Left forelimb (tissue), 1 donor: ENCODE results near the gene ACHE.

Experiments used
- DNase-seq: peaks from one replicate; pipeline ENCODE4 v3.0.0-alpha.2; 2018; ENCODE audit warnings: low spot score

Gene ACHE

GRCh38 chr7:100884736-100885439 lies 10.8 kb downstream of the ACHE start:
- no peak for DNase-seq

DNA sequence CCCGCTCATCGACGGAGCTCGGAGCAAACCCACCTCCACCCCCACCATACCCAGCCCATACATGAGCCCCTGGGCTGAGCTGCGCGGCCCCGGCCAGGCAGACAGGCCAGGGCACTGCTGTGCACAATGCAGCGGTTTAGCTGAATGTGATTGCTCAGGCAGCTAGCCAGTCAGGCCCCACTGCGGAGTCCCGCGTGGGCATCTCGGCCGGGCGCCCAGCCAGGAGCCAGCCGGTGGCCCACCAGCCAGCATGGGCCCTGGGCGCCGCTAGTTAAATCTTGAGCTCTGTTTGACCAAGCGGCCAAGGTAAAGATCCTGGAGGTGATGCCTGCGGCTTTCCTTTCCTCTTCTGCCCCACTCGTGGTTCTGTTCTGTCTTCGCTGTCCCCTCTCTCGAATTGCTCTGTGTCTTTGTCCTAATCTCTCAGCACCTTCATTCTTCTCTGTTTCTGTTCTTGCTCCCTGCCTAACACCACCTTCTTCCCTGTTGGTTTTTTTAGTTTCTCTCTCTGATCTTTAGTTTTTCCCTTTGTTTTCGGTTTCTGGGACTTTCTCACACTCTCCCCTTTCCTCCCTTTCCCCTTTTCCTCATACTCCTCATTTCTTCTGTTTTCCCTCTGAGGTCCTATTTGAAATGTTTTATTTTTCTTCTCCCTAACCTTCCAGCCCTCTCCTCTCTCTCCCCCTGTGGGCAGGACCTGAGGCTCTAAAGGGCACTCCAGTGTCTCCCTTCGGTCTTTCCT lies 12.7 kb downstream of the ACHE start:
- DNase-seq: peak; percentile 51

GRCh38 chr7:100882201-100882600 lies 13.5 kb downstream of the ACHE start:
- DNase-seq: peak; percentile 45

DNA sequence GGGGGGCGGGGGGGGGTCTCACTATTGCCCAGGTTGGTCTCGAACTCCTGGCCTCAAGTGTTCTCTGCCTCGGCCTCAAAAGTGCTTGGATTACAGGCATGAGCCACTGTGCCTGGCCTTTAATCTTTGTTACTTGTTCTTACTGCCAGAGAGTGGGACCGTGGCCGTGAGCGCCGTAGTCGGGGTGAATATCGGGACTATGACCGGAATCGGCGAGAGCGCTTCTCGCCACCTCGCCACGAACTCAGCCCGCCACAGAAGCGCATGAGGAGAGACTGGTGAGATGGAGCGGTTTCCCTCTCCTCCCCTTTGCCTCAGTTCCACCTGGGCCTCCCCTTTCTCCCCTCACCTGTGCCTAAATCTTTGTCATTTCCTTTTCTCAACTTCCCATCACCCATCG lies 14.6 kb downstream of the ACHE start:
- DNase-seq: peak; percentile 54

- no peak for DNase-seq
Measured at GRCh38 chr7:100880645-100881044, 15.0 kb downstream of the ACHE start.

GRCh38 chr7:100879685-100880261 lies 15.9 kb downstream of the ACHE start:
- peak; percentile 44 for DNase-seq

GRCh38 chr7:100878685-100879084 lies 17.0 kb downstream of the ACHE start:
- no peak for DNase-seq

DNA sequence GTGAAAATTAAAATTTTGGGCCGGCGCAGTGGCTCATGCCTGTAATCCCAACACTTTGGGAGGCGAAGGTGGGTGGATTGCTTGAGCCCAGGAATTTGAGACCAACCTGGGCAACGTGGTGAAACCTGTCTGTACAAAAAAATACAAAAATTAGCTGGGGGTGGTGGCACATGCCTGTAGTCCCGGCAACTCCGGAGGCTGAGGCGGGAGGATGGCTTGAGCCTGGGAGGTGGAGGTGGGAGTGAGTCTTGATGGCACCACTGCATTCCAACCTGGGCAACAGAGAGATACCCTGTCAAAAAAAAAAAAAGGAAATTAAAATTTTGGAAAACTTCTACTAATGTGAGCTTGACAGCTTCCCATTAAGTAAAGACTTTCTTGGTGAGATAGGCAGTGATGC lies 17.7 kb downstream of the ACHE start:
- DNase-seq: no peak

- no peak for DNase-seq
Measured at GRCh38 chr7:100875356-100875751, 20.3 kb downstream of the ACHE start.

- DNase-seq: peak; percentile 98
Measured at GRCh38 chr7:100874577-100875355, 20.9 kb downstream of the ACHE start, which contains the start of gene SRRT. Gene SRRT (plus strand): TSS chr7:100875103. CDS start chr7:100875591, 488 bp downstream.

GRCh38 chr7:100874300-100874576 lies 21.4 kb downstream of the ACHE start:
- no peak for DNase-seq

- DNase-seq: no peak
Measured at GRCh38 chr7:100873599-100874299, 21.9 kb downstream of the ACHE start.

- no peak for DNase-seq
Measured at GRCh38 chr7:100867776-100868485, 27.8 kb downstream of the ACHE start.

DNA sequence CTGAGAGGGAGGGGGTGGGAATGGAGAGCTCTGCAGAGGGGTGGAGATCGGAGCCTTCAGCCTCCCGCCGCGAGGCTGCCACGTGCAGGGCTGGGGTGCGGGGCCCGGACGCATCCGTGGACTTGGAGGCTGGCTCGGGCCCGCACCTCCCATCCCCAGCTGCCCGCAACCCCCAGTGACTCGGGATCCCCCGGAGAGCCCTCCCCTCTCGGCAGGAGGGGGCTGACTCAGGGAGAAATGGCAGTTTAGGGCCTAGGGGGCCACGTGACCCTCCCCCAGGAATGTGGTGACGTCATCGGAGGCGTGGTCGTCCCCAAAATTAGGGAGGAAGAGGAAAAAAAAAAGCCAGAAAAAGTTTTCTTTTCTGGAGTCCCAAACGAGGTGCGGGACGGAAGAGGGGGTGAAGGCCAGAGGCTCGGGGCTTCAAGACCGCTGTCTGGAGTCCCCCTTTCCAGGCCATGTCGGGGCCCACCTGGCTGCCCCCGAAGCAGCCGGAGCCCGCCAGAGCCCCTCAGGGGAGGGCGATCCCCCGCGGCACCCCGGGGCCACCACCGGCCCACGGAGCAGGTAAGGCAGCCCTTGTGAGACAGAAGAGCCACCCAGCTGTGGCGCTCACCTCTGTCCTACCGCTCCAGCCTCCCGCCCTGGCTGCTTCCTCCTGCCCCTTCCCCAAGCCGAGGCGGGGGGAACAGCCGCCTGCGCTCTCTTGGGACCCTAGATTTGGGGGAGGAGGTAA lies 28.5 kb downstream of the ACHE start, which contains the start of gene TRIP6:
Gene TRIP6 (plus strand): TSS at position 348 of the 736 bp plus-strand sequence. CDS start 111 bp downstream, at position 459.
- DNase-seq: peak; percentile 94

DNA sequence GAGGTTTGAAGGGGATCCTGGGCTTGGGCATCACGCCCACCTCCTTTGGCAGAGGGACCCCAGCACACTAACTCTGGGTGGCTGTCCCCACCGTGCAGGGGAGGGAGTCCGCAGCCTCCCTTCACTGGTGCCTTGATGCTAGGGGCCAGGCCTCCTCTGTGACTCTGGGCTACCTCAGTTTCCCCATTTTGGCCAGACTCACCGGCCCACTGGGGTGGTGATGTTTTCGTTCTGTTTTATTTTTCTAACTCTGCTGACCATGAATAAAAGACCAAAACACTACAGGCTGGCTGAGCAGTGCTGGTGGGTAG lies 29.0 kb downstream of the ACHE start:
- DNase-seq: no peak

- peak; percentile 77 for DNase-seq
Measured at GRCh38 chr7:100865938-100866728, 29.6 kb downstream of the ACHE start.

GRCh38 chr7:100865372-100865911 lies 30.2 kb downstream of the ACHE start:
- no peak for DNase-seq

GRCh38 chr7:100864263-100864845 lies 31.3 kb downstream of the ACHE start:
- DNase-seq: no peak

DNA sequence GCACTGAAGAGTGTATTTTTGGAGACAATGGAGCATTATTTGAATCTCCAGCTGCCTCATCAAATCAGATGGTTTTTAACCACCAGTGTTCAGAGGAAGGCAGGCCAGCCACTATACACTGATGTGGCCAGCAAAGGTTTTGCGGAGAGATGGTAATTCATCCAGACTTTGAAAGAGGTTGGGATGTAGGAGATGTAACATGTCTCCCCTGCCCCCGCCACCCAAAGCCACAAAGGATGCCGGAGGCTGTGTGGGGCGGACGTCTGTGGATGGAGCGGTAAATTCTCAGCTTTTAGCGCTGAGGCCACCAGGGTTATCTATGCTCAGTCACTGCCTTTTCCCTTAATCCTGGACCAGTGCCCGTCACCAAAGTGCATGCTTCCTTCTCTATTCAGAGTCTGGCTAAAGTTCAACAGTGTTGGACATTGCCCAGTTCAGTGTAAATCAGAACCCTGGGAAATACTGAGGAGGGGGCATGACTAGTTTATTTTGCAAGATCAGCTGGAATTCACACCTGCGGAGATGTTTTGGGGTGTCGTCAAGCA lies 32.2 kb downstream of the ACHE start:
- DNase-seq: no peak
